K562 (cell line): ENCODE results near the gene DIAPH1. TPM values are rescaled to one million over a fixed set of nuclear protein-coding genes. Genes with fewer than 3 reads are reported as not detected.

Source experiments
- ATAC-seq: fragments of 200-7000 bp; cut with Tn5 transposase; 3 replicates; pipeline ENCODE4 v1.9.1; 2020; ENCODE audit warnings: moderate library complexity
- BruUV-seq: library from RNA; stranded (reverse); fragments of 400-500 nt; replicated peaks from 2 replicates; lab custom pipeline; 2021; lab: Mats Ljungman, UMichigan
- CTCF ChIA-PET: fragments of 300-600 bp; formaldehyde crosslinking; extraction: SDS; loops from one replicate; lab custom pipeline; 2021; ENCODE audit warnings: low intra/inter-chr PET ratio; lab: Yijun Ruan, JAX
- POLR2A ChIA-PET: fragments of 300-600, 350-650 bp; sonication (Branson Sonifier 250); formaldehyde crosslinking; extraction: SDS; loops from one replicate; lab custom pipeline; 2021; ENCODE audit warnings: antibody characterized with exemption, inconsistent platforms; lab: Yijun Ruan, JAX
- DNase-seq, 4 experiments: peaks; one replicate each; pipeline versions ENCODE4 v3.0.0 to v3.0.0-alpha.2; 2011 to 2018; ENCODE audit warnings: low spot score in 3 of 4, mixed read lengths in 3 of 4; ENCODE audit errors: extremely low read depth in 1 of 4
- FAIRE-seq: peaks from 2 replicates; lab custom pipeline; 2011; peaks lifted over from hg19 to GRCh38; lab: Jason Lieb, UNC
- H2AFZ ChIP-seq: 2 replicates; pipeline ENCODE4 v1.6.0; 2011; ENCODE audit warnings: low read depth, low read length, control low read depth, inconsistent platforms
- H3K27ac ChIP-seq: fragments of 200-600 bp; 3 replicates; pipeline ENCODE4 v1.8.0; 2011; ENCODE audit warnings: low read depth, mild to moderate bottlenecking, control low read depth, inconsistent platforms, low read length, moderate library complexity, mixed read lengths; ENCODE audit errors: extremely low read depth
- H3K27me3 ChIP-seq, 2 experiments: fragments of 300-600 bp in 1 of 2; 2 replicates in 1 of 2; 3 replicates in 1 of 2; pipeline versions ENCODE4 v1.6.0 to v1.8.0; 2011; ENCODE audit warnings: inconsistent platforms in 2 of 2, low read length in 2 of 2, mild to moderate bottlenecking in 1 of 2, mixed read lengths in 1 of 2, moderate library complexity in 1 of 2; ENCODE audit not compliant: control insufficient read depth in 2 of 2, insufficient read depth in 2 of 2
- H3K36me3 ChIP-seq: fragments of 300-600 bp; 3 replicates; pipeline ENCODE4 v1.8.0; 2011; ENCODE audit warnings: mild to moderate bottlenecking, low read length, inconsistent platforms; ENCODE audit not compliant: control insufficient read depth, insufficient read depth
- H3K4me1 ChIP-seq, 2 experiments: fragments of 200-600 bp in 1 of 2; replicated peaks in 1 of 2; 2 replicates in 1 of 2; 3 replicates in 1 of 2; pipeline versions ENCODE4 v1.5.1 to v1.8.0; 2011; ENCODE audit warnings: inconsistent platforms in 2 of 2, low read length in 2 of 2, mild to moderate bottlenecking in 1 of 2, mixed read lengths in 1 of 2, moderate library complexity in 1 of 2; ENCODE audit not compliant: control insufficient read depth in 2 of 2, insufficient read depth in 2 of 2
- H3K4me2 ChIP-seq: 2 replicates; pipeline ENCODE4 v1.6.1; 2011; ENCODE audit warnings: low read length, control low read depth, inconsistent platforms, mixed read lengths; ENCODE audit not compliant: insufficient read depth
- H3K4me3 ChIP-seq: fragments of 200-600 bp; sonication (generic), shearing (Covaris generic); 2 replicates; pipeline ENCODE4 v1.5.1; 2016; ENCODE audit warnings: control low read depth, inconsistent platforms
- H3K79me2 ChIP-seq: fragments of 200-600 bp; 3 replicates; pipeline ENCODE4 v1.8.0; 2011; ENCODE audit warnings: low read length, inconsistent platforms; ENCODE audit not compliant: control insufficient read depth, insufficient read depth
- H3K9ac ChIP-seq, 2 experiments: 2 replicates each; pipeline versions ENCODE4 v1.6.0 to v1.6.1; 2011; ENCODE audit warnings: low read depth in 2 of 2, low read length in 2 of 2, control low read depth in 1 of 2, inconsistent platforms in 1 of 2, mild to moderate bottlenecking in 1 of 2, mixed read lengths in 1 of 2; ENCODE audit not compliant: insufficient read depth in 1 of 2
- H3K9me1 ChIP-seq: one replicate; pipeline ENCODE4 v1.6.0; 2011; ENCODE audit warnings: inconsistent platforms, mild to moderate bottlenecking, low read length, moderate library complexity; ENCODE audit not compliant: control insufficient read depth, insufficient read depth
- H3K9me3 ChIP-seq: replicated peaks from 2 replicates; pipeline ENCODE4 v1.5.1; 2011; ENCODE audit warnings: low read depth, low read length, inconsistent platforms; ENCODE audit not compliant: control insufficient read depth, insufficient read depth
- H4K20me1 ChIP-seq: replicated peaks from 2 replicates; pipeline ENCODE4 v1.6.1; 2011; ENCODE audit warnings: low read length, inconsistent platforms, mixed read lengths; ENCODE audit not compliant: control insufficient read depth, insufficient read depth
- ATF7 ChIP-seq: fragments of 450-650 bp; IDR thresholded peaks from 2 replicates; pipeline ENCODE4 v1.7.1; 2014; ENCODE audit warnings: mild to moderate bottlenecking, moderate library complexity
- BMI1 ChIP-seq: fragments of 150-350 bp; IDR thresholded peaks from 2 replicates; pipeline ENCODE4 v1.6.1; 2014; ENCODE audit warnings: low read length
- CBFB ChIP-seq: sonication (generic); formaldehyde crosslinking; IDR thresholded peaks from 2 replicates; pipeline ENCODE4 v1.4.0; 2020; ENCODE audit warnings: mild to moderate bottlenecking, missing genetic modification reagents
- CHD2 ChIP-seq: IDR thresholded peaks from 2 replicates; pipeline ENCODE4 v1.6.1; 2011; ENCODE audit warnings: low read depth, low read length
- GABPA ChIP-seq: fragments of 200-800 bp; sonication (Bioruptor generic); conservative IDR thresholded peaks from 2 replicates; pipeline ENCODE4 v1.6.1; 2016; ENCODE audit warnings: low read depth, missing genetic modification characterization, missing compliant biosample characterization
- GATA2 ChIP-seq: sonication (generic); formaldehyde crosslinking; IDR thresholded peaks from 2 replicates; pipeline ENCODE4 v1.4.0; 2020; ENCODE audit warnings: mild to moderate bottlenecking, missing genetic modification reagents
- GTF2A2 ChIP-seq: IDR thresholded peaks from 2 replicates; pipeline ENCODE4 v1.6.1; 2016; ENCODE audit warnings: mild to moderate bottlenecking, missing genetic modification characterization, missing compliant biosample characterization
- KHSRP ChIP-seq: fragments of 450-650 bp; IDR thresholded peaks from 2 replicates; pipeline ENCODE4 v1.6.1; 2017
- KLF10 ChIP-seq: fragments of 250-450 bp; sonication (Bioruptor Pico); IDR thresholded peaks from 2 replicates; pipeline ENCODE4 v1.6.1; 2021; ENCODE audit warnings: matching md5 sums
- NCOA4 ChIP-seq: fragments of 450-650 bp; IDR thresholded peaks from 2 replicates; pipeline ENCODE4 v1.6.1; 2018; ENCODE audit warnings: mild to moderate bottlenecking; ENCODE audit not compliant: partially characterized antibody
- NR2F6 ChIP-seq: fragments of 450-650 bp; formaldehyde crosslinking; IDR thresholded peaks from 2 replicates; pipeline ENCODE4 v1.4.0; 2020; ENCODE audit warnings: mild to moderate bottlenecking
- POLR2G ChIP-seq: fragments of 200-400 bp; formaldehyde crosslinking; IDR thresholded peaks from 2 replicates; pipeline ENCODE4 v1.6.1; 2017; ENCODE audit warnings: low read depth, mild to moderate bottlenecking, antibody characterized with exemption, low read length, moderate library complexity
- PTBP1 ChIP-seq: fragments of 200-400 bp; formaldehyde crosslinking; IDR thresholded peaks from 2 replicates; pipeline ENCODE4 v1.6.1; 2017; ENCODE audit warnings: low read depth, low read length
- RBM15 ChIP-seq: fragments of 200-400 bp; formaldehyde crosslinking; IDR thresholded peaks from 2 replicates; pipeline ENCODE4 v1.6.1; 2018; ENCODE audit warnings: mild to moderate bottlenecking, low read length, moderate library complexity; ENCODE audit not compliant: insufficient read depth
- RCOR1 ChIP-seq, 2 experiments: IDR thresholded peaks; 2 replicates each; pipeline ENCODE4 v1.6.1; 2012; ENCODE audit warnings: low read depth in 2 of 2, low read length in 2 of 2, borderline replicate concordance in 1 of 2, improper control_type of control experiment in 1 of 2
- SMARCC2 ChIP-seq: fragments of 450-650 bp; IDR thresholded peaks from 2 replicates; pipeline ENCODE4 v1.6.1; 2017; ENCODE audit warnings: antibody characterized with exemption, moderate library complexity, mild to moderate bottlenecking, low read depth
- ZBTB17 ChIP-seq: fragments of 450-650 bp; formaldehyde crosslinking; IDR thresholded peaks from 2 replicates; pipeline ENCODE4 v1.4.0; 2020; ENCODE audit warnings: mild to moderate bottlenecking
- ZBTB7A ChIP-seq: IDR thresholded peaks from 2 replicates; pipeline ENCODE4 v1.6.1; 2011; ENCODE audit warnings: low read depth, mild to moderate bottlenecking, low read length, moderate library complexity, borderline replicate concordance; ENCODE audit not compliant: control insufficient read depth
- ZNF347 ChIP-seq: fragments of 450-650 bp; formaldehyde crosslinking; IDR thresholded peaks from 2 replicates; pipeline ENCODE4 v1.4.0; 2020; ENCODE audit warnings: low read depth, mild to moderate bottlenecking, moderate library complexity
- ZNF561 ChIP-seq: fragments of 450-650 bp; formaldehyde crosslinking; conservative IDR thresholded peaks from 2 replicates; pipeline ENCODE4 v1.4.0; 2020; ENCODE audit warnings: mild to moderate bottlenecking, moderate library complexity
- WGBS: fragments of 100-300 bp; shearing (Covaris generic); methylation state at CpG from one replicate; pipeline ENCODE4 v1.1.6; 2016; ENCODE audit warnings: low coverage, mixed read lengths; ENCODE audit not compliant: insufficient coverage; ENCODE audit errors: missing lambda C conversion rate; 5-methylcytosine and 5-hydroxymethylcytosine counted together
- in situ Hi-C: fragments of 300-500 bp; cut with MboI; formaldehyde crosslinking; loops from 4 replicates; pipeline ENCODE4 v1.15.0; 2018; ENCODE audit warnings: inconsistent platforms, mixed read lengths
- intact Hi-C: fragments of 100-400 bp; cut with micrococcal nuclease; formaldehyde crosslinking; loops from 2 replicates; pipeline ENCODE4 v1.14.2; 2022
- polyA plus RNA-seq, 8 experiments: library from polyadenylated mRNA; depleted of rRNA in 4 of 8; stranded (reverse) in 5 of 8; unstranded in 3 of 8; fragments of >200 nt; fragmentation: Nextera tagmentation in 2 of 8; fragmentation: Illumina TruSeq in 1 of 8; extraction: Ambion mirVana in 2 of 8; extraction: Trizol in 1 of 8; gene quantifications; 2 replicates each; pipeline versions ENCODE4 v1.2.1 to v1.2.3, GENCODE V29; 2011 to 2014; ENCODE audit warnings: inconsistent platforms in 1 of 8, missing spikeins in 1 of 8
- total RNA-seq, 7 experiments: library from RNA; depleted of rRNA in 6 of 7; stranded (reverse); fragments of >200 nt in 6 of 7; fragmentation: Illumina TruSeq in 2 of 7; extraction: Trizol in 2 of 7; gene quantifications; 2 replicates each; pipeline versions ENCODE4 v1.2.1 to v1.2.3, GENCODE V29; 2011 to 2021; ENCODE audit warnings: low replicate concordance in 1 of 7
- TF ChIP-seq, protein P1 (sequence below): fragments of 250-450 bp; sonication (Bioruptor Pico); IDR thresholded peaks from 2 replicates; pipeline ENCODE4 v1.6.1; 2021; ENCODE audit warnings: mild to moderate bottlenecking
- TF ChIP-seq, protein P2 (sequence below): IDR thresholded peaks from 2 replicates; pipeline ENCODE4 v1.6.1; 2011; ENCODE audit warnings: borderline replicate concordance, low read depth, mild to moderate bottlenecking, moderate library complexity, low read length; ENCODE audit not compliant: insufficient read depth, poor library complexity, severe bottlenecking

Gene DIAPH1
- total and polyA plus RNA-seq, 9 of the 15 experiments (the other 6 are each of a cell fraction or from before 2014, with no cell fraction given), result 60.8 to 328 (median 97.8) TPM

DNA sequence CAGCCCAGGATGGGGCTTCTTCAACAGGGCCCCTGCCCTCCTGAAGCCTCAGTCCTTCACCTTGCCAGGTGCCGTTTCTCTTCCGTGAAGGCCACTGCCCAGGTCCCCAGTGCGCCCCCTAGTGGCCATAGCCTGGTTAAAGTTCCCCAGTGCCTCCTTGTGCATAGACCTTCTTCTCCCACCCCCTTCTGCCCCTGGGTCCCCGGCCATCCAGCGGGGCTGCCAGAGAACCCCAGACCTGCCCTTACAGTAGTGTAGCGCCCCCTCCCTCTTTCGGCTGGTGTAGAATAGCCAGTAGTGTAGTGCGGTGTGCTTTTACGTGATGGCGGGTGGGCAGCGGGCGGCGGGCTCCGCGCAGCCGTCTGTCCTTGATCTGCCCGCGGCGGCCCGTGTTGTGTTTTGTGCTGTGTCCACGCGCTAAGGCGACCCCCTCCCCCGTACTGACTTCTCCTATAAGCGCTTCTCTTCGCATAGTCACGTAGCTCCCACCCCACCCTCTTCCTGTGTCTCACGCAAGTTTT is 106.3 kb downstream of the DIAPH1 start:
- DNase-seq (peak; percentile 85 to 89 (median 87)), FAIRE-seq (peak; percentile 44), ATAC-seq (peak; percentile 86)
- Histone ChIP-seq H3K9me3 (no peaks in the 10 kb centered on the region), H3K4me3 (no peak overlapping the region), H3K27ac (no peak overlapping the region), H3K36me3 (peaks cover 44% of the 10 kb centered on the region), H3K79me2 (no peaks in the 10 kb centered on the region), H3K27me3 (peaks cover 0 to 7% of the 10 kb centered on the region in 2 experiments; a peak in 1 of 5 replicates), H2AFZ (no peak overlapping the region; the same call in 1 of the 2 replicates), H3K9ac (0 out of 4 replicates have a peak overlapping the region, but pooled peaks of 1 of the 2 experiments have one; percentile 4), H3K9me1 (peaks cover 8% of the 10 kb centered on the region), H4K20me1 (no peaks in the 10 kb centered on the region), H3K4me1 (peaks cover 5 to 17% of the 10 kb centered on the region in 2 experiments; a peak in 3 of 5 replicates), H3K4me2 (no peak overlapping the region)
- intact Hi-C loops, result loop anchor here (5.0 to 10.0 kb wide), 3 partner anchors 90 to 278 kb away; partner anchors contain the start of genes PCDHGA11 and PCDHGA3
- 66% methylated on average over 23 of the region's 28 CpGs for WGBS
- POLR2A ChIA-PET, result interaction anchor here (1.1 to 1.4 kb wide), 2 partner anchors 9 to 105 kb away, joined by 3 read pairs; no protein-coding TSS in a partner anchor
- in situ Hi-C loops, result no loop called here
- CTCF ChIA-PET, result interaction anchor here (0.5 to 1.1 kb wide), 4 partner anchors 12 to 186 kb away, joined by 3 to 5 read pairs (median 3); partner anchors contain the start of genes PCDHGB1 and PCDHGB2
- no TSS peak for BruUV-seq
- TF ChIP-seq KLF10 (CRISPR knock-in tag), result no peak
- TF ChIP-seq ZBTB17 (CRISPR knock-in tag), result no peak
- TF ChIP-seq GATA2 (CRISPR knock-in tag), result no peak
- TF ChIP-seq NR2F6, result no peak
- no peak for TF ChIP-seq PTBP1
- TF ChIP-seq BMI1, result no peak
- TF ChIP-seq CBFB (CRISPR knock-in tag), result 0 out of 2 replicates have a peak, but pooled peaks have one; percentile 20
- no peak for TF ChIP-seq ZNF561
- no peak for TF ChIP-seq SMARCC2
- no peak for TF ChIP-seq RBM15
- TF ChIP-seq RCOR1 (IDR thresholded peaks at IDR 0.05; ENCODE audit: borderline replicate concordance in 1 of 2, low read depth in 2 of 2, low read length in 2 of 2), result no peak
- no peak for TF ChIP-seq KHSRP
- TF ChIP-seq POLR2G, result peak; percentile 78
- no peak for TF ChIP-seq ZNF347 (CRISPR knock-in tag)
- no peak for TF ChIP-seq NCOA4
- no peak for TF ChIP-seq ATF7
- TF ChIP-seq, protein P1, sequence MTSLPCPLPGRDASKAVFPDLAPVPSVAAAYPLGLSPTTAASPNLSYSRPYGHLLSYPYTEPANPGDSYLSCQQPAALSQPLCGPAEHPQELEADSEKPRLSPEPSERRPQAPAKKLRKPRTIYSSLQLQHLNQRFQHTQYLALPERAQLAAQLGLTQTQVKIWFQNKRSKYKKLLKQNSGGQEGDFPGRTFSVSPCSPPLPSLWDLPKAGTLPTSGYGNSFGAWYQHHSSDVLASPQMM, result no peak
- no peak for TF ChIP-seq GABPA
- no peak for TF ChIP-seq GTF2A2
- 0 out of 2 replicates have a peak, but pooled peaks have one; percentile 19 for TF ChIP-seq ZBTB7A
- TF ChIP-seq, protein P2, sequence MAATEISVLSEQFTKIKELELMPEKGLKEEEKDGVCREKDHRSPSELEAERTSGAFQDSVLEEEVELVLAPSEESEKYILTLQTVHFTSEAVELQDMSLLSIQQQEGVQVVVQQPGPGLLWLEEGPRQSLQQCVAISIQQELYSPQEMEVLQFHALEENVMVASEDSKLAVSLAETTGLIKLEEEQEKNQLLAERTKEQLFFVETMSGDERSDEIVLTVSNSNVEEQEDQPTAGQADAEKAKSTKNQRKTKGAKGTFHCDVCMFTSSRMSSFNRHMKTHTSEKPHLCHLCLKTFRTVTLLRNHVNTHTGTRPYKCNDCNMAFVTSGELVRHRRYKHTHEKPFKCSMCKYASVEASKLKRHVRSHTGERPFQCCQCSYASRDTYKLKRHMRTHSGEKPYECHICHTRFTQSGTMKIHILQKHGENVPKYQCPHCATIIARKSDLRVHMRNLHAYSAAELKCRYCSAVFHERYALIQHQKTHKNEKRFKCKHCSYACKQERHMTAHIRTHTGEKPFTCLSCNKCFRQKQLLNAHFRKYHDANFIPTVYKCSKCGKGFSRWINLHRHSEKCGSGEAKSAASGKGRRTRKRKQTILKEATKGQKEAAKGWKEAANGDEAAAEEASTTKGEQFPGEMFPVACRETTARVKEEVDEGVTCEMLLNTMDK, result peak; percentile 89
- no peak for TF ChIP-seq CHD2
